IMR-90 (cell line): ENCODE measurements around the gene PRKAG3. TPM values are rescaled to one million over a fixed set of nuclear protein-coding genes. Genes with fewer than 3 reads are reported as not detected.

Source experiments
- ATAC-seq: fragments of 200-7000 bp; cut with Tn5 transposase; 2 replicates; pipeline ENCODE4 v1.9.1; 2020; ENCODE audit warnings: low read depth, mild to moderate bottlenecking, moderate library complexity
- BruUV-seq: library from RNA; stranded (reverse); fragments of 400-500 nt; replicated peaks from 2 replicates; lab custom pipeline; 2021; lab: Mats Ljungman, UMichigan
- CTCF ChIA-PET: fragments of 300-600 bp; formaldehyde crosslinking; extraction: SDS; loops from one replicate; lab custom pipeline; 2021; ENCODE audit warnings: antibody characterized with exemption; lab: Yijun Ruan, JAX
- POLR2A ChIA-PET: fragments of 300-600 bp; sonication (Branson Sonifier 250); formaldehyde crosslinking; loops from one replicate; lab custom pipeline; 2022; ENCODE audit warnings: antibody characterized with exemption; ENCODE audit not compliant: unreplicated experiment; lab: Charles Lee
- DNase-seq: peaks from one replicate; pipeline ENCODE4 v3.0.0; 2013
- H2AFZ ChIP-seq: replicated peaks from 2 replicates; pipeline ENCODE3; 2013; ENCODE audit warnings: low read length, mild to moderate bottlenecking; ENCODE audit not compliant: poor library complexity
- H2AK5ac ChIP-seq: 2 replicates; pipeline ENCODE4 v1.6.1; 2013; ENCODE audit warnings: low read depth, low read length, inconsistent platforms
- H2AK9ac ChIP-seq: replicated peaks from 2 replicates; pipeline ENCODE3; 2013; ENCODE audit warnings: mild to moderate bottlenecking, low read depth, low read length, moderate library complexity; ENCODE audit not compliant: poor library complexity
- H2BK120ac ChIP-seq: 2 replicates; pipeline ENCODE4 v1.6.1; 2013; ENCODE audit warnings: low read depth, low read length, inconsistent platforms
- H2BK15ac ChIP-seq: 3 replicates; pipeline ENCODE4 v1.6.1; 2013; ENCODE audit warnings: low read depth, low read length, inconsistent platforms
- H2BK20ac ChIP-seq: 2 replicates; pipeline ENCODE4 v1.6.1; 2013; ENCODE audit warnings: low read depth, mild to moderate bottlenecking, inconsistent platforms, low read length, moderate library complexity
- H2BK5ac ChIP-seq: 2 replicates; pipeline ENCODE4 v1.6.1; 2013; ENCODE audit warnings: mild to moderate bottlenecking, low read depth, low read length, inconsistent platforms; ENCODE audit not compliant: poor library complexity, severe bottlenecking
- H3K14ac ChIP-seq: replicated peaks from 2 replicates; pipeline ENCODE4 v1.6.1; 2013; ENCODE audit warnings: low read depth, low read length, inconsistent platforms
- H3K18ac ChIP-seq: 2 replicates; pipeline ENCODE4 v1.6.1; 2013; ENCODE audit warnings: low read depth, low read length, control low read depth
- H3K23ac ChIP-seq: 2 replicates; pipeline ENCODE4 v1.6.1; 2013; ENCODE audit warnings: low read depth, low read length, inconsistent platforms
- H3K27ac ChIP-seq: 2 replicates; pipeline ENCODE4 v1.5.1; 2013; ENCODE audit warnings: mild to moderate bottlenecking, control low read depth, low read length; ENCODE audit not compliant: insufficient read depth
- H3K27me3 ChIP-seq: 2 replicates; pipeline ENCODE4 v1.6.1; 2013; ENCODE audit warnings: low read length; ENCODE audit not compliant: control insufficient read depth, insufficient read depth
- H3K36me3 ChIP-seq: 2 replicates; pipeline ENCODE4 v1.6.1; 2013; ENCODE audit warnings: low read length, mixed read lengths; ENCODE audit not compliant: control insufficient read depth, insufficient read depth
- H3K4ac ChIP-seq: 2 replicates; pipeline ENCODE4 v1.6.1; 2013; ENCODE audit warnings: low read depth, low read length, inconsistent platforms
- H3K4me1 ChIP-seq: 2 replicates; pipeline ENCODE4 v1.6.1; 2013; ENCODE audit warnings: low read length, mixed read lengths; ENCODE audit not compliant: control insufficient read depth, insufficient read depth
- H3K4me2 ChIP-seq: 2 replicates; pipeline ENCODE4 v1.6.1; 2013; ENCODE audit warnings: low read depth, mild to moderate bottlenecking, control low read depth, low read length, moderate library complexity
- H3K4me3 ChIP-seq: 2 replicates; pipeline ENCODE4 v1.5.1; 2013; ENCODE audit warnings: low read depth, mild to moderate bottlenecking, control low read depth, low read length, moderate library complexity; ENCODE audit not compliant: insufficient read depth
- H3K56ac ChIP-seq: 2 replicates; pipeline ENCODE4 v1.6.1; 2013; ENCODE audit warnings: low read length, inconsistent platforms; ENCODE audit not compliant: insufficient read depth; ENCODE audit errors: extremely low read depth
- H3K79me1 ChIP-seq, 2 experiments: 2 replicates each; pipeline ENCODE4 v1.6.1; 2013; ENCODE audit warnings: low read length in 2 of 2, inconsistent platforms in 1 of 2, low read depth in 1 of 2
- H3K9ac ChIP-seq: 2 replicates; pipeline ENCODE4 v1.6.1; 2013; ENCODE audit warnings: low read depth, low read length, control low read depth
- H3K9me1 ChIP-seq: 2 replicates; pipeline ENCODE4 v1.6.1; 2013; ENCODE audit warnings: low read length, inconsistent platforms; ENCODE audit not compliant: insufficient read depth
- H3K9me3 ChIP-seq: 2 replicates; pipeline ENCODE4 v1.6.1; 2013; ENCODE audit warnings: low read length; ENCODE audit not compliant: control insufficient read depth, insufficient read depth
- H4K20me1 ChIP-seq: 2 replicates; pipeline ENCODE4 v1.6.1; 2013; ENCODE audit warnings: low read length, inconsistent platforms; ENCODE audit not compliant: insufficient read depth
- H4K5ac ChIP-seq: 2 replicates; pipeline ENCODE4 v1.6.1; 2013; ENCODE audit warnings: mild to moderate bottlenecking, low read depth, low read length, control low read depth
- H4K8ac ChIP-seq, 2 experiments: 2 replicates each; pipeline ENCODE4 v1.6.1; 2013; ENCODE audit warnings: low read depth in 2 of 2, low read length in 2 of 2, control low read depth in 1 of 2, inconsistent platforms in 1 of 2
- H4K91ac ChIP-seq: 2 replicates; pipeline ENCODE4 v1.6.1; 2013; ENCODE audit warnings: low read depth, low read length, inconsistent platforms; ENCODE audit not compliant: insufficient read depth
- CEBPB ChIP-seq: IDR thresholded peaks from 2 replicates; pipeline ENCODE4 v1.6.1; 2012; ENCODE audit warnings: low read depth, low read length, improper control_type of control experiment
- CHD1 ChIP-seq: IDR thresholded peaks from 2 replicates; pipeline ENCODE4 v1.6.1; 2012; ENCODE audit warnings: low read depth, low read length, improper control_type of control experiment
- MAFK ChIP-seq: IDR thresholded peaks from 2 replicates; pipeline ENCODE4 v1.6.1; 2012; ENCODE audit warnings: low read depth, low read length, improper control_type of control experiment
- WGBS, 2 experiments: methylation state at CpG; one replicate each; pipeline versions ENCODE4 v1.1.5 to v1.1.7; 2013; ENCODE audit warnings: missing lambda C conversion rate in 2 of 2; ENCODE audit not compliant: insufficient read length in 1 of 2; ENCODE audit errors: extremely low coverage in 2 of 2; 5-methylcytosine and 5-hydroxymethylcytosine counted together
- dilution Hi-C: fragments of 300-500 bp; cut with HindIII; formaldehyde crosslinking; loops from one replicate; pipeline ENCODE4 v1.14.3; 2018; ENCODE audit warnings: low sequenced_read_pairs; ENCODE audit not compliant: unreplicated experiment
- in situ Hi-C: fragments of 300-500 bp; cut with MboI; formaldehyde crosslinking; loops from 3 replicates; pipeline ENCODE4 v1.14.3; 2019; ENCODE audit warnings: low sequenced_read_pairs, inconsistent platforms, mixed read lengths
- intact Hi-C: fragments of 100-400 bp; cut with micrococcal nuclease; formaldehyde crosslinking; loops from 2 replicates; pipeline ENCODE4 v1.10.0; 2022
- polyA plus RNA-seq, 3 experiments: library from polyadenylated mRNA; depleted of rRNA; stranded (reverse); fragments of >200 nt; gene quantifications; 2 replicates each; pipeline ENCODE4 v1.2.3, GENCODE V29; 2012; ENCODE audit warnings: low replicate concordance in 1 of 3
- total RNA-seq: library from RNA; depleted of rRNA; stranded (reverse); fragments of >200 nt; gene quantifications from 2 replicates; pipeline ENCODE4 v1.2.3, GENCODE V29; 2012

PRKAG3 gene
- total and polyA plus RNA-seq, 2 of the 4 experiments (the other 2 are of a cell fraction), result not detected

- Histone ChIP-seq H3K36me3 (no peaks in the 10 kb centered on the region), H2AK9ac (no peak overlapping the region), H3K14ac (no peak overlapping the region), H3K23ac (no peak overlapping the region), H2BK15ac (no peak overlapping the region), H3K4ac (no peak overlapping the region), H3K27me3 (peaks cover 78% of the 10 kb centered on the region), H4K5ac (no peak overlapping the region), H3K56ac (no peak overlapping the region), H2AK5ac (no peak overlapping the region), H3K18ac (no peak overlapping the region), H2BK120ac (no peak overlapping the region), H3K9me3 (peaks cover 4% of the 10 kb centered on the region; the same call in 1 of the 2 replicates), H2BK5ac (no peak overlapping the region), H3K4me1 (peaks cover 5% of the 10 kb centered on the region; the same call in 1 of the 2 replicates), H4K20me1 (no peaks in the 10 kb centered on the region; the same call in 1 of the 2 replicates), H2AFZ (no peak overlapping the region), H3K4me3 (no peak overlapping the region), H3K9ac (no peak overlapping the region), H3K79me1 (no peaks in the 10 kb centered on the region), H4K8ac (no peak overlapping the region), H2BK20ac (no peak overlapping the region), H3K4me2 (no peak overlapping the region), H4K91ac (no peak overlapping the region), H3K9me1 (no peaks in the 10 kb centered on the region), H3K27ac (no peak overlapping the region)
- CTCF ChIA-PET, result interaction anchor here (0.9 to 1.3 kb wide), 2 partner anchors 8 to 21 kb away, joined by 3 to 4 read pairs; no protein-coding TSS in a partner anchor
- in situ Hi-C loops (no loop called here), dilution Hi-C loops (no loop called here), intact Hi-C loops (no loop called here)
- DNase-seq (no peak), ATAC-seq (no peak)
- POLR2A ChIA-PET, result no interaction called here
- BruUV-seq, result no TSS peak
- 26% methylated on average over 3 of the region's 14 CpGs; no CpG with 5 or more reads in 1 of the 2 experiments for WGBS, 2 experiments
- no peak for TF ChIP-seq CEBPB
- no peak for TF ChIP-seq CHD1
- no peak for TF ChIP-seq MAFK
These were observed 23.9 kb upstream of the PRKAG3 start for GRCh38 chr2:218855305-218856166.
